ENCODE data around the gene MSI2. TPM values are rescaled to one million over a fixed set of nuclear protein-coding genes. Genes with fewer than 3 reads are reported as not detected.

The MSI2 gene
- total RNA-seq, 1 donor from 2014 or later = 8.3 TPM

GRCh38 chr17:57675427-57676387, 419.4 kb downstream of the MSI2 start:
- no peak for DNase-seq (ENCODE audit: low read depth in 2 of 2)

GRCh38 chr17:57676543-57676942, 420.2 kb downstream of the MSI2 start:
- DNase-seq (ENCODE audit: low read depth in 2 of 2) = no peak

GRCh38 chr17:57677301-57677700, 421.0 kb downstream of the MSI2 start:
- DNase-seq (ENCODE audit: low read depth in 2 of 2) = no peak

- DNase-seq (ENCODE audit: low read depth in 2 of 2) = no peak
Measured at GRCh38 chr17:57677858-57678257, 421.5 kb downstream of the MSI2 start.

- DNase-seq (ENCODE audit: low read depth in 2 of 2) = no peak
Measured at GRCh38 chr17:57678393-57678792, 422.1 kb downstream of the MSI2 start.

GRCh38 chr17:57679356-57679755, 423.0 kb downstream of the MSI2 start:
- no peak for DNase-seq (ENCODE audit: low read depth in 2 of 2)

GRCh38 chr17:57679906-57680695, 423.8 kb downstream of the MSI2 start:
- no peak for DNase-seq (ENCODE audit: low read depth in 2 of 2)

- DNase-seq (ENCODE audit: low read depth in 2 of 2) = no peak
Measured at GRCh38 chr17:57682701-57683100, 426.4 kb downstream of the MSI2 start.

GRCh38 chr17:57684711-57685498, 428.6 kb downstream of the MSI2 start:
- no peak for DNase-seq (ENCODE audit: low read depth in 2 of 2)

GRCh38 chr17:57685499-57686132, 429.3 kb downstream of the MSI2 start:
- no peak for DNase-seq (ENCODE audit: low read depth in 2 of 2)

- DNase-seq (ENCODE audit: low read depth in 2 of 2) = no peak
Measured at GRCh38 chr17:57687642-57688041, 431.3 kb downstream of the MSI2 start.

GRCh38 chr17:57689254-57689653, 432.9 kb downstream of the MSI2 start:
- peak in 1 of 2 donors; percentile 20 for DNase-seq (ENCODE audit: low read depth in 2 of 2)

GRCh38 chr17:57691939-57692338, 435.6 kb downstream of the MSI2 start:
- DNase-seq (ENCODE audit: low read depth in 2 of 2) = no peak

GRCh38 chr17:57692770-57693169, 436.4 kb downstream of the MSI2 start:
- no peak for DNase-seq (ENCODE audit: low read depth in 2 of 2)

- DNase-seq (ENCODE audit: low read depth in 2 of 2) = no peak
Measured at GRCh38 chr17:57694051-57694450, 437.7 kb downstream of the MSI2 start.

GRCh38 chr17:57696050-57696449, 439.7 kb downstream of the MSI2 start:
- DNase-seq (ENCODE audit: low read depth in 2 of 2) = no peak

GRCh38 chr17:57697197-57697596, 440.9 kb downstream of the MSI2 start:
- DNase-seq (ENCODE audit: low read depth in 2 of 2) = no peak

GRCh38 chr17:57697891-57698711, 441.8 kb downstream of the MSI2 start:
- no peak for DNase-seq (ENCODE audit: low read depth in 2 of 2)

- no peak for DNase-seq (ENCODE audit: low read depth in 2 of 2)
Measured at GRCh38 chr17:57699751-57700219, 443.5 kb downstream of the MSI2 start.

GRCh38 chr17:57701124-57701523, 444.8 kb downstream of the MSI2 start:
- no peak for DNase-seq (ENCODE audit: low read depth in 2 of 2)
